PC-3 (cell line): ENCODE measurements around the gene TAOK3. TPM values are rescaled to one million over a fixed set of nuclear protein-coding genes. Genes with fewer than 3 reads are reported as not detected.

Experiments
- ATAC-seq: fragments of 200-7000 bp; cut with Tn5 transposase; 2 replicates; pipeline ENCODE4 v1.9.1; 2020; ENCODE audit warnings: mild to moderate bottlenecking, moderate library complexity
- BruUV-seq: library from RNA; stranded (reverse); fragments of 400-500 nt; replicated peaks from 2 replicates; lab custom pipeline; 2021; lab: Mats Ljungman, UMichigan
- CTCF ChIA-PET: fragments of 300-600 bp; sonication (Branson Sonifier 250); formaldehyde crosslinking; loops from one replicate; lab custom pipeline; 2022; ENCODE audit warnings: antibody characterized with exemption; lab: Charles Lee
- POLR2A ChIA-PET: fragments of 300-600 bp; sonication (Branson Sonifier 250); formaldehyde crosslinking; loops from one replicate; lab custom pipeline; 2022; ENCODE audit warnings: antibody characterized with exemption; ENCODE audit not compliant: unreplicated experiment; lab: Charles Lee
- DNase-seq: peaks from one replicate; pipeline ENCODE4 v3.0.0-alpha.2; 2015
- H2AFZ ChIP-seq: fragments of 300-600 bp; sonication (generic); 2 replicates; pipeline ENCODE4 v1.6.0; 2016; ENCODE audit warnings: antibody characterized with exemption, low read length
- H3F3A ChIP-seq: fragments of 300-600 bp; sonication (generic); one replicate; pipeline ENCODE4 v1.6.0; 2017; ENCODE audit warnings: antibody characterized with exemption, low read length, control low read depth, mild to moderate bottlenecking; ENCODE audit not compliant: unreplicated experiment
- H3K27ac ChIP-seq: fragments of 300-600 bp; sonication (generic); 2 replicates; pipeline ENCODE4 v1.5.1; 2016; ENCODE audit warnings: mild to moderate bottlenecking, low read length
- H3K27me3 ChIP-seq: fragments of 300-600 bp; sonication (generic); 2 replicates; pipeline ENCODE4 v1.6.1; 2016; ENCODE audit warnings: low read length, mixed read lengths
- H3K36me3 ChIP-seq: fragments of 300-600 bp; sonication (generic); 2 replicates; pipeline ENCODE4 v1.6.1; 2016; ENCODE audit warnings: low read depth, mixed run types, low read length, mixed read lengths
- H3K4me1 ChIP-seq: fragments of 300-600 bp; sonication (generic); 2 replicates; pipeline ENCODE4 v1.5.1; 2016; ENCODE audit warnings: low read length; ENCODE audit not compliant: insufficient read depth
- H3K4me2 ChIP-seq: fragments of 300-600 bp; sonication (generic); 2 replicates; pipeline ENCODE4 v1.6.0; 2016; ENCODE audit warnings: low read length
- H3K4me3 ChIP-seq: fragments of 300-600 bp; sonication (generic); 2 replicates; pipeline ENCODE4 v1.5.1; 2016; ENCODE audit warnings: mild to moderate bottlenecking, low read length, mixed read lengths
- H3K79me2 ChIP-seq: fragments of 300-600 bp; sonication (generic); 2 replicates; pipeline ENCODE4 v1.6.1; 2017; ENCODE audit warnings: low read length, mixed read lengths
- H3K9ac ChIP-seq: fragments of 300-600 bp; sonication (generic); 2 replicates; pipeline ENCODE4 v1.6.0; 2016; ENCODE audit warnings: mild to moderate bottlenecking, low read length
- H3K9me2 ChIP-seq: fragments of 300-600 bp; sonication (generic); replicated peaks from 2 replicates; pipeline ENCODE4 v1.6.1; 2016; ENCODE audit warnings: mixed run types, low read length, mixed read lengths
- H3K9me3 ChIP-seq: fragments of 300-600 bp; sonication (generic); 2 replicates; pipeline ENCODE4 v1.6.1; 2016; ENCODE audit warnings: low read length, mixed read lengths
- H4K20me1 ChIP-seq: fragments of 300-600 bp; sonication (generic); 2 replicates; pipeline ENCODE4 v1.6.1; 2016; ENCODE audit warnings: low read length, mixed read lengths
- EZH2 ChIP-seq: fragments of 300-600 bp; sonication (generic); IDR thresholded peaks from one replicate; pipeline ENCODE4 v1.6.1; 2017; ENCODE audit warnings: antibody characterized with exemption, mild to moderate bottlenecking, low read length; ENCODE audit not compliant: unreplicated experiment
- EZH2phosphoT487 ChIP-seq: fragments of 300-600 bp; sonication (generic); IDR thresholded peaks from 2 replicates; pipeline ENCODE4 v1.6.1; 2018; ENCODE audit warnings: mild to moderate bottlenecking, antibody characterized with exemption, low read length, borderline replicate concordance
- intact Hi-C: fragments of 100-400 bp; cut with micrococcal nuclease; formaldehyde crosslinking; loops from 2 replicates; pipeline ENCODE4 v1.9.0; 2023
- total RNA-seq: library from RNA; depleted of rRNA; stranded (reverse); fragments of >200 nt; gene quantifications from 2 replicates; pipeline ENCODE4 v1.2.3, GENCODE V29; 2014
- TF ChIP-seq, protein P1 (sequence below): fragments of 300-600 bp; sonication (generic); conservative IDR thresholded peaks from 2 replicates; pipeline ENCODE4 v1.5.1; 2017; ENCODE audit warnings: antibody characterized with exemption, low read depth, mild to moderate bottlenecking, low read length

TAOK3 gene
- total RNA-seq, 1 experiment from 2014 or later: 27.9 TPM

DNA sequence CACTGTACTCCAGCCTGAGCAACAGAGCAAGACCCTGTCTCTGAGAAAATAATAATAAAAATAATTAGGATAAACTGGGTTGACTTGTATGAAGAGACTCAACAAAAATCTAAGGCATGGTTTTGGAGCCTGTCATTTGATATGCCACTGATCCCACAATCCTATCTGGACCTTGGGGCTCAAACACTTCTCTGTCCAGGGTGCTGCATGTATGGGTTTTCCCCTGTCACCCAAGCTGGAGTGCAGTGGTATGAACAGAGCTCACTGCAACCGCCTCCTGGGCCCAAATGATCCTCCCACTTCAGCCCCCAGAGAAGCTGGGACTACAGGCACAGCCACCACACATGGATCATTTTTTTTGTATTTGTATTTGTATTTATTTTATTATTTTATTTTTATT lies 263.6 kb downstream of the TAOK3 start:
- H3K79me2 ChIP-seq: no peaks in the 10 kb centered on the region
- no peaks in the 10 kb centered on the region for H3K9me3 ChIP-seq
- no peak overlapping the region for H3K27ac ChIP-seq
- H3K9ac ChIP-seq: no peak overlapping the region
- no peaks in the 10 kb centered on the region for H4K20me1 ChIP-seq
- no peaks in the 10 kb centered on the region for H3K9me2 ChIP-seq
- no peaks in the 10 kb centered on the region for H3F3A ChIP-seq
- peaks cover 5% of the 10 kb centered on the region; the same call in 1 of the 2 replicates for H3K4me1 ChIP-seq
- DNase-seq (no peak), ATAC-seq (no peak; the same call in 1 of the 2 replicates)
- ChIA-PET CTCF (no interaction called here), POLR2A (no interaction called here)
- no peaks in the 10 kb centered on the region for H3K36me3 ChIP-seq
- no peak overlapping the region for H3K4me3 ChIP-seq
- H3K4me2 ChIP-seq: no peak overlapping the region
- H3K27me3 ChIP-seq: no peaks in the 10 kb centered on the region
- no TSS peak for BruUV-seq
- no peak overlapping the region for H2AFZ ChIP-seq
- intact Hi-C loops: no loop called here
- TF ChIP-seq EZH2phosphoT487: no peak
- TF ChIP-seq EZH2: no peak
- TF ChIP-seq, protein P1, sequence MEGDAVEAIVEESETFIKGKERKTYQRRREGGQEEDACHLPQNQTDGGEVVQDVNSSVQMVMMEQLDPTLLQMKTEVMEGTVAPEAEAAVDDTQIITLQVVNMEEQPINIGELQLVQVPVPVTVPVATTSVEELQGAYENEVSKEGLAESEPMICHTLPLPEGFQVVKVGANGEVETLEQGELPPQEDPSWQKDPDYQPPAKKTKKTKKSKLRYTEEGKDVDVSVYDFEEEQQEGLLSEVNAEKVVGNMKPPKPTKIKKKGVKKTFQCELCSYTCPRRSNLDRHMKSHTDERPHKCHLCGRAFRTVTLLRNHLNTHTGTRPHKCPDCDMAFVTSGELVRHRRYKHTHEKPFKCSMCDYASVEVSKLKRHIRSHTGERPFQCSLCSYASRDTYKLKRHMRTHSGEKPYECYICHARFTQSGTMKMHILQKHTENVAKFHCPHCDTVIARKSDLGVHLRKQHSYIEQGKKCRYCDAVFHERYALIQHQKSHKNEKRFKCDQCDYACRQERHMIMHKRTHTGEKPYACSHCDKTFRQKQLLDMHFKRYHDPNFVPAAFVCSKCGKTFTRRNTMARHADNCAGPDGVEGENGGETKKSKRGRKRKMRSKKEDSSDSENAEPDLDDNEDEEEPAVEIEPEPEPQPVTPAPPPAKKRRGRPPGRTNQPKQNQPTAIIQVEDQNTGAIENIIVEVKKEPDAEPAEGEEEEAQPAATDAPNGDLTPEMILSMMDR: no peak

- ATAC-seq (no peak), DNase-seq (no peak)
- Histone ChIP-seq H3K27ac (no peak overlapping the region), H3K9ac (no peak overlapping the region), H3K79me2 (peaks cover 9% of the 10 kb centered on the region; the same call in 1 of the 2 replicates), H3F3A (peaks cover 2% of the 10 kb centered on the region), H3K36me3 (no peaks in the 10 kb centered on the region), H4K20me1 (no peaks in the 10 kb centered on the region), H2AFZ (no peak overlapping the region), H3K27me3 (no peaks in the 10 kb centered on the region), H3K9me2 (no peaks in the 10 kb centered on the region), H3K4me3 (no peak overlapping the region), H3K4me1 (peaks cover 6% of the 10 kb centered on the region), H3K9me3 (no peaks in the 10 kb centered on the region), H3K4me2 (no peak overlapping the region)
- ChIA-PET CTCF (interaction anchor here (0.6 kb wide), 1 partner anchor 1542 kb away, joined by 4 read pairs; no protein-coding TSS in a partner anchor), POLR2A (no interaction called here)
- BruUV-seq: no TSS peak
- TF ChIP-seq, protein P1: no peak
- no peak for TF ChIP-seq EZH2
- TF ChIP-seq EZH2phosphoT487: no peak
- intact Hi-C loops: no loop called here
Observed at GRCh38 chr12:118107694-118108093, 265.0 kb downstream of the TAOK3 start.

- CTCF ChIA-PET: no interaction called here
- ATAC-seq: no peak
- intact Hi-C loops: no loop called here
Observed at GRCh38 chr12:118107011-118107410, 265.7 kb downstream of the TAOK3 start.

More at GRCh38 chr12:118107011-118107410, 265.7 kb downstream of the TAOK3 start:
- Histone ChIP-seq H3F3A (peaks cover 2% of the 10 kb centered on the region), H2AFZ (no peak overlapping the region), H4K20me1 (no peaks in the 10 kb centered on the region), H3K9me3 (no peaks in the 10 kb centered on the region), H3K4me2 (no peak overlapping the region), H3K27me3 (no peaks in the 10 kb centered on the region), H3K4me1 (peaks cover 13% of the 10 kb centered on the region), H3K36me3 (no peaks in the 10 kb centered on the region), H3K4me3 (no peak overlapping the region), H3K9ac (no peak overlapping the region), H3K27ac (no peak overlapping the region), H3K9me2 (no peaks in the 10 kb centered on the region), H3K79me2 (peaks cover 13% of the 10 kb centered on the region; the same call in 1 of the 2 replicates)
- no TSS peak for BruUV-seq
- POLR2A ChIA-PET: no interaction called here
- TF ChIP-seq EZH2 (no peak), EZH2phosphoT487 (no peak)
- TF ChIP-seq, protein P1: no peak
- DNase-seq: no peak
